Measurements from ENCODE around the gene SEMG2. TPM values are rescaled to one million over a fixed set of nuclear protein-coding genes. Genes with fewer than 3 reads are reported as not detected.

Gene SEMG2
- total RNA-seq, 1 donor from 2014 or later: not detected

DNA sequence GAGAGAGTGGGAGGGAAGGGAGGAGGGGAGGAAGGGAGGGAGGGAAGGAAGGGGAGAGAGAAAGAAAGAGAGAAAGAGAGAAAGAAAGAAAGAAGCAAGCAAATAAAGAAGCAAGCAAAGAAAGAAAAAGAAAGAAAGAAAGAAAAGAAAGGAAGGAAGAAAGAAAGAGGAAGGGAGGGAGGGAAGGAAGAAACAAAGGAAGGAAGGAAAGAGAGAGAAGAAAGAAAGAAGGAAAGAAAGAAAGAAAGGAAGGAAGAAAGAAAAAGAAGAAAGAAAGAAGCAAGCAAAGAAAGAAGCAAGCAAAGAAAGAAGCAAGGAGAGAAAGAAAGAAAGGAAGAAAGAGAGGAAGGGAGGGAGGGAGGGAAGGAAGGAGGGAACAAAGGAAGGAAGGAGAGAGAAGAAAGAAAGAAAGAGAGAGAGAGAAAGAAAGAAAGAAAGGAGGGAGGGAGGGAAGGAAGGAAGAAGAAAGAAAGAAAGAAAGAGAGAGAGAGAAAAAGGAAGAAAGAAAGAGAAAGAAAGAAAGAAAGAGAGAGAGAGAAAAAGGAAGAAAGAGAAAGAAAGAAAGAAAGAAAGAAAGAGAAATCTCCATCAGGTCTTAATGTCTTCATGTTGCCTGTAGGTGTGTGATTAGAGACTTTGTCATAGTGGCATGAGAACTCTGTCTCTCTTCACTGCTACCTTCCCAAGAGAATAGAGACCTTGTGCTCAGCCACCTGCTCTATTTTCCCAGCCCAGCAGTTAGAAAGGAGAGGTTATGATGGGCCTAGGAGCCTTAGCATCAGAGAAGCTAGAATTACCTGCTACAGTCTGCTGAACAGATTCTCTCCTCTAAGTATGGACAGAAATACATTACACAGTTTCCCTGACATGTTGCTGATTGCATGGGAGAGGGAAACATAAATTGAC lies 9.4 kb upstream of the SEMG2 start:
- TF ChIP-seq, protein P1, sequence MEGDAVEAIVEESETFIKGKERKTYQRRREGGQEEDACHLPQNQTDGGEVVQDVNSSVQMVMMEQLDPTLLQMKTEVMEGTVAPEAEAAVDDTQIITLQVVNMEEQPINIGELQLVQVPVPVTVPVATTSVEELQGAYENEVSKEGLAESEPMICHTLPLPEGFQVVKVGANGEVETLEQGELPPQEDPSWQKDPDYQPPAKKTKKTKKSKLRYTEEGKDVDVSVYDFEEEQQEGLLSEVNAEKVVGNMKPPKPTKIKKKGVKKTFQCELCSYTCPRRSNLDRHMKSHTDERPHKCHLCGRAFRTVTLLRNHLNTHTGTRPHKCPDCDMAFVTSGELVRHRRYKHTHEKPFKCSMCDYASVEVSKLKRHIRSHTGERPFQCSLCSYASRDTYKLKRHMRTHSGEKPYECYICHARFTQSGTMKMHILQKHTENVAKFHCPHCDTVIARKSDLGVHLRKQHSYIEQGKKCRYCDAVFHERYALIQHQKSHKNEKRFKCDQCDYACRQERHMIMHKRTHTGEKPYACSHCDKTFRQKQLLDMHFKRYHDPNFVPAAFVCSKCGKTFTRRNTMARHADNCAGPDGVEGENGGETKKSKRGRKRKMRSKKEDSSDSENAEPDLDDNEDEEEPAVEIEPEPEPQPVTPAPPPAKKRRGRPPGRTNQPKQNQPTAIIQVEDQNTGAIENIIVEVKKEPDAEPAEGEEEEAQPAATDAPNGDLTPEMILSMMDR (IDR thresholded peaks at IDR 0.05): no peak
- Mint-ChIP-seq H3K4me3 (no peak overlapping the region), H3K36me3 (ENCODE audit: low read depth) (no peaks in the 10 kb centered on the region), H3K4me1 (no peaks in the 10 kb centered on the region), H3K27me3 (peaks cover 31% of the 10 kb centered on the region), H3K9me3 (no peaks in the 10 kb centered on the region), H3K27ac (no peak overlapping the region)
- no peak for DNase-seq
- no peak for ATAC-seq (ENCODE audit: low read depth)
- intact Hi-C loops (cut with micrococcal nuclease): no loop called here
- POLR2A ChIA-PET: no interaction called here
- CTCF ChIA-PET: no interaction called here

DNA sequence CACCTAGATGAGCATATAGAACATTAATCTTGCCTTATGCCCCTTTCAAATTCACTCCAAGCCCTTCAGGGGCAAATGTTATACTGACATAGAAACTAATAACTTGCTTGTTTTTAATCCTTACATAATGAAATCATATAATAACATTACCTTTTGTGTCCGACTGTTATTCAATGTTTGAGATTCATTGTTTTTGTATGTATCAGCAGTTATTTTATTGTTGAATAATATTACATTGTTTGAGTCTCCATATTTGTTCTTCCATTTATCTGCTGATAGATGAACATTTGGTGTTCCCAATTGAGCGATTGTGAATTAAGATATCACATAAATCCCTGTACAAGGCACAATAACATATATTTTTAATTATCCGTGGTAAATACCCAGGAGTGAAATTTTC lies 8.3 kb upstream of the SEMG2 start:
- POLR2A ChIA-PET: no interaction called here
- Mint-ChIP-seq H3K4me3 (no peak overlapping the region), H3K9me3 (peaks cover 3% of the 10 kb centered on the region), H3K27me3 (peaks cover 25% of the 10 kb centered on the region), H3K4me1 (no peaks in the 10 kb centered on the region), H3K36me3 (ENCODE audit: low read depth) (no peaks in the 10 kb centered on the region), H3K27ac (no peak overlapping the region)
- intact Hi-C loops (cut with micrococcal nuclease): no loop called here
- TF ChIP-seq, protein P1 (IDR thresholded peaks at IDR 0.05): no peak
- no peak for DNase-seq
- CTCF ChIA-PET: no interaction called here
- no peak for ATAC-seq (ENCODE audit: low read depth)

DNA sequence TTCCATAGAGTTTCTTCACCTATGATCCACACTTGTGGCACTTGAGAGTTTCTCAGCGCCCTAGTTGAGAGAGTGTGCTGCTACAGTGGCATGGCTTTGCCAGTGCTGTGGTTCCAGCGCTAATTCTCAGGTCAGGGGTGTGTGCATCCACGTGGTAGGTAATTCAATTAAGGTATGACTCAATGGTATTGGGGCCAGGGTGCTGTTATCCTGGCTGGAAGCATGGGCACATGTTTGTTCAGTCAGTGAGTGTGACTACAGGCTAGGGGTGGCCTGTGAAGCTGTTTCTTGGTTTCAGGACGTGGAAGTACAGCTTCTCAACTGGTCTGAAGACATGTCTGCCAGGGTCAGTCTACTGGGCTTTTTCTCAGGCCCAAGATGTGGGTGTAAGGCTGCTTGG lies 3.0 kb upstream of the SEMG2 start:
- no peak for ATAC-seq (ENCODE audit: low read depth)
- intact Hi-C loops (cut with micrococcal nuclease): no loop called here
- DNase-seq: no peak
- POLR2A ChIA-PET: no interaction called here
- Mint-ChIP-seq H3K9me3 (peaks cover 3% of the 10 kb centered on the region), H3K27me3 (peaks cover 23% of the 10 kb centered on the region), H3K27ac (no peak overlapping the region), H3K4me3 (no peak overlapping the region), H3K4me1 (no peaks in the 10 kb centered on the region), H3K36me3 (ENCODE audit: low read depth) (no peaks in the 10 kb centered on the region)
- TF ChIP-seq, protein P1 (IDR thresholded peaks at IDR 0.05): no peak
- CTCF ChIA-PET: no interaction called here

DNA sequence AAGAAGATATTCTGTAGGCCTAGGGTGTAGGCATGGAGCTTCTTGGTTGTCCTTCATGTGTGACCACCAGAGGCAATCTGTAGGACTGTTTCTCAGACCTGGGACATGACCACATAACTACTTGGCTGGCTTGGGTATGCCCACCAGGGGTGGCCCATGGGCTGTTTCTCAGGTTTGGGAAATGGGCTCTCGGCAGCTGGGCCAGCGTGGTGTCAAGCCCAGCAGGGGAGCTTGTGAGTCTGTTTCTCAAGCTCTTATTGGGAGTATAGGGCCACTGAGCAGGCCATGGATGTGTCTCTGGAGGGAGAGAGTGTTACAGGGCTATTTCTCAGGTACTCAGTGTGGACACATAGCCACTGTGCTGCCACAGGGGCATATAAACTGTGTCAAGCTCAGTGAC lies 2.5 kb upstream of the SEMG2 start:
- Mint-ChIP-seq H3K27me3 (peaks cover 23% of the 10 kb centered on the region), H3K36me3 (ENCODE audit: low read depth) (no peaks in the 10 kb centered on the region), H3K9me3 (peaks cover 3% of the 10 kb centered on the region), H3K4me3 (no peak overlapping the region), H3K27ac (no peak overlapping the region), H3K4me1 (no peaks in the 10 kb centered on the region)
- intact Hi-C loops (cut with micrococcal nuclease): no loop called here
- ATAC-seq (ENCODE audit: low read depth) (no peak), DNase-seq (no peak)
- CTCF ChIA-PET: no interaction called here
- POLR2A ChIA-PET: no interaction called here
- TF ChIP-seq, protein P1 (IDR thresholded peaks at IDR 0.05): no peak

DNA sequence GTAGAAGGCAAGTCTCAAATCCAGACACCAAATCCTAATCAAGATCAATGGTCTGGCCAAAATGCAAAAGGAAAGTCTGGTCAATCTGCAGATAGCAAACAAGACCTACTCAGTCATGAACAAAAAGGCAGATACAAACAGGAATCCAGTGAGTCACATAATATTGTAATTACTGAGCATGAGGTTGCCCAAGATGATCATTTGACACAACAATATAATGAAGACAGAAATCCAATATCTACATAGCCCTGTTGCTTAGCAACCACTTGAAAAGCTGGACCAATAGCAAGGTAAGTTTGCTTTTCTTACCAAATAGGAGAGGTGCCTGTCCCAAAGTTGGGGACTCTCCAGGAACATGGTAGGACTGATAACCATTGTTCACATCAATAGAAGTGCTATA lies 2.0 kb downstream of the SEMG2 start:
- Mint-ChIP-seq H3K27me3 (peaks cover 18% of the 10 kb centered on the region), H3K36me3 (ENCODE audit: low read depth) (no peaks in the 10 kb centered on the region), H3K27ac (no peak overlapping the region), H3K4me3 (no peak overlapping the region), H3K4me1 (no peaks in the 10 kb centered on the region), H3K9me3 (no peaks in the 10 kb centered on the region)
- ATAC-seq (ENCODE audit: low read depth) (no peak), DNase-seq (no peak)
- POLR2A ChIA-PET: no interaction called here
- CTCF ChIA-PET: no interaction called here
- intact Hi-C loops (cut with micrococcal nuclease): no loop called here
- TF ChIP-seq, protein P1 (IDR thresholded peaks at IDR 0.05): no peak
